ENCODE data around the gene KCNAB2.

KCNAB2 gene

GRCh38 chr1:6033986-6034749 is 11.5 kb upstream of the KCNAB2 start:
- DNase-seq, result peak; percentile 47

GRCh38 chr1:6034750-6035096 is 11.0 kb upstream of the KCNAB2 start:
- no peak for DNase-seq

GRCh38 chr1:6035303-6035702 is 10.4 kb upstream of the KCNAB2 start:
- DNase-seq, result no peak

GRCh38 chr1:6035719-6036118 is 10.0 kb upstream of the KCNAB2 start:
- DNase-seq, result no peak

GRCh38 chr1:6037338-6037762 is 8.3 kb upstream of the KCNAB2 start:
- DNase-seq, result peak; percentile 27

- no peak for DNase-seq
These were observed 7.1 kb upstream of the KCNAB2 start for GRCh38 chr1:6038603-6039002.

- no peak for DNase-seq
These were observed 6.7 kb upstream of the KCNAB2 start for GRCh38 chr1:6039031-6039430.

GRCh38 chr1:6040444-6040843 is 5.2 kb upstream of the KCNAB2 start:
- no peak for DNase-seq

- no peak for DNase-seq
These were observed 4.8 kb upstream of the KCNAB2 start for GRCh38 chr1:6040861-6041415.

GRCh38 chr1:6041432-6042062 is 4.1 kb upstream of the KCNAB2 start:
- peak; percentile 39 for DNase-seq

- DNase-seq, result no peak
These were observed 2.1 kb upstream of the KCNAB2 start for GRCh38 chr1:6043561-6043960.

- no peak for DNase-seq
These were observed 1.1 kb upstream of the KCNAB2 start for GRCh38 chr1:6044481-6045109.

- DNase-seq, result no peak
These were observed 582 bp upstream of the KCNAB2 start for GRCh38 chr1:6045110-6045502.

GRCh38 chr1:6046279-6046678 is 591 bp downstream of the KCNAB2 start:
- DNase-seq, result no peak

- no peak for DNase-seq
These were observed 2.6 kb downstream of the KCNAB2 start for GRCh38 chr1:6048179-6048867.

GRCh38 chr1:6049419-6049818 is 3.7 kb downstream of the KCNAB2 start:
- no peak for DNase-seq

GRCh38 chr1:6051423-6051822 is 5.7 kb downstream of the KCNAB2 start:
- DNase-seq, result no peak

- DNase-seq, result peak; percentile 50
These were observed 7.0 kb downstream of the KCNAB2 start for GRCh38 chr1:6052543-6053205.

GRCh38 chr1:6053206-6053546 is 7.5 kb downstream of the KCNAB2 start:
- DNase-seq, result no peak

GRCh38 chr1:6054596-6054995 is 8.9 kb downstream of the KCNAB2 start:
- DNase-seq, result no peak

GRCh38 chr1:6056572-6056948 is 10.9 kb downstream of the KCNAB2 start:
- no peak for DNase-seq

- DNase-seq, result no peak
These were observed 11.6 kb downstream of the KCNAB2 start for GRCh38 chr1:6057170-6057845.
